Pancreas (tissue), 10 donors: ENCODE measurements around the gene ZAP70. TPM values are rescaled to one million over a fixed set of nuclear protein-coding genes. Genes with fewer than 3 reads are reported as not detected.
A peak's percentile ranks its signal among the peaks of the same experiment; 100 is the strongest.
"Not testable (repeated sequence)": the region's sequence is repeated elsewhere in the genome, so short reads cannot be mapped to it uniquely, and the experiment has no call there.

Experiments used
- ATAC-seq, 4 donors: fragments of 200-7000 bp; cut with Tn5 transposase; one replicate each; pipeline versions ENCODE4 v1.8.0 to v1.9.1; 2020; ENCODE audit warnings: mild to moderate bottlenecking in 4 of 4, moderate library complexity in 4 of 4
- DNase-seq, 6 donors: peaks; one replicate each; pipeline ENCODE4 v3.0.0-alpha.2; 2020
- FAIRE-seq: peaks from 2 replicates; lab custom pipeline; 2012; peaks lifted over from hg19 to GRCh38; lab: Jason Lieb, UNC
- H3K27ac ChIP-seq, 4 donors: fragments of 200-600 bp; sonication (generic); 1 replicate in 3 of 4; 2 replicates in 1 of 4; pipeline versions ENCODE4 v1.5.0 to v1.8.0; 2020
- H3K27me3 ChIP-seq, 4 donors: fragments of 200-600 bp; one replicate each; pipeline ENCODE4 v1.8.0; 2021
- H3K36me3 ChIP-seq, 3 donors: fragments of 200-600 bp; sonication (generic) in 1 of 3; one replicate each; pipeline versions ENCODE4 v1.5.0 to v1.8.0; 2020 to 2021
- H3K4me1 ChIP-seq, 3 donors: fragments of 200-600 bp; one replicate each; pipeline ENCODE4 v1.8.0; 2021
- H3K4me3 ChIP-seq, 4 donors: fragments of 200-600 bp; sonication (generic) in 2 of 4; one replicate each; pipeline versions ENCODE4 v1.5.0 to v1.8.0; 2020 to 2021
- H3K9me3 ChIP-seq, 4 donors: fragments of 200-600 bp; one replicate each; pipeline ENCODE4 v1.8.0; 2021
- CTCF ChIP-seq, 4 donors: fragments of 200-600 bp; sonication (generic) in 3 of 4; IDR thresholded peaks; one replicate each; pipeline versions ENCODE4 v1.5.0 to v1.8.0; 2021; ENCODE audit warnings: antibody characterized with exemption in 4 of 4
- WGBS, 2 donors: extraction: QIAGEN DNeasy Blood & Tissue Kit; methylation state at CpG; one replicate each; pipeline ENCODE4 v1.1.7; 2013; 5-methylcytosine and 5-hydroxymethylcytosine counted together
- intact Hi-C, 3 donors: fragments of 100-400 bp; cut with DNase I; formaldehyde crosslinking; loops; one replicate each; pipeline versions ENCODE4 v1.11.1 to v1.14.2; 2022
- polyA plus RNA-seq, 2 donors: library from polyadenylated mRNA; stranded (reverse); fragments of 200-250 nt; gene quantifications; one replicate each; pipeline ENCODE4 v1.2.3, GENCODE V29; 2013
- total RNA-seq, 6 donors: library from RNA; stranded (reverse); fragmentation: NEBNext Ultra II Directional in 4 of 6; extraction: Animal tissue kit (Norgen Biotek cat#: 25700) in 4 of 6; gene quantifications; one replicate each; pipeline versions ENCODE4 v1.2.1 to v1.2.4, GENCODE V29; 2021 to 2023
- donor health status: healthy with polysubstance abuse.
- donor health status: DM: no; HTN: no; CAD: no; lungs with moderate emphysema.
- donor health status: DM: no; HTN: no; CAD: no.
- donor health status: control.
- donor health status: control.
- donor health status: Bipolar disorder and iron deficiency.
- donor health status: DM: yes; HTN: yes; CAD: no.
- donor health status: DM: no; HTN: no; CAD: no.
- donor health status: DM: no; HTN: no; CAD: no.
- donor health status: DM: yes; HTN: yes; CAD: no.

ZAP70 gene
- total and polyA plus RNA-seq, 8 donors = 0.42 to 2.6 (median 1.3) TPM

- ATAC-seq (no peak), DNase-seq (peak in 1 of 6 donors; percentile 12), FAIRE-seq (no peak)
- Histone ChIP-seq H3K27me3 (no peaks in the 10 kb centered on the region), H3K36me3 (no peaks in the 10 kb centered on the region), H3K27ac (no peak overlapping the region), H3K4me1 (no peaks in the 10 kb centered on the region), H3K4me3 (no peak overlapping the region), H3K9me3 (no peaks in the 10 kb centered on the region)
- WGBS, 2 donors = 85 to 91% methylated on average over 8 of the region's 8 CpGs
- intact Hi-C loops = loop anchor here in 2 of 3 donors (5.0 to 10.0 kb wide), 2 partner anchors 674 to 1644 kb away; no protein-coding TSS in a partner anchor
- no peak for TF ChIP-seq CTCF (IDR thresholded peaks at IDR 0.05)
These were observed 4.8 kb upstream of the ZAP70 start for GRCh38 chr2:97708608-97709007.

GRCh38 chr2:97711394-97711711, 2.0 kb upstream of the ZAP70 start:
- 76 to 82% methylated on average over 6 of the region's 6 CpGs for WGBS, 2 donors
- no peaks in the 10 kb centered on the region for H3K4me1 ChIP-seq
- no peaks in the 10 kb centered on the region for H3K27me3 ChIP-seq
- TF ChIP-seq CTCF (IDR thresholded peaks at IDR 0.05) = no peak
- intact Hi-C loops = no loop called here
- no peak overlapping the region for H3K4me3 ChIP-seq
- no peak for ATAC-seq
- no peak overlapping the region for H3K27ac ChIP-seq
- H3K9me3 ChIP-seq = no peaks in the 10 kb centered on the region
- no peak for FAIRE-seq
- no peak for DNase-seq
- no peaks in the 10 kb centered on the region for H3K36me3 ChIP-seq

- H3K27me3 ChIP-seq, ATAC-seq, H3K9me3 ChIP-seq, H3K4me1 ChIP-seq, FAIRE-seq, intact Hi-C loops, H3K27ac ChIP-seq, H3K4me3 ChIP-seq, H3K36me3 ChIP-seq: not testable (repeated sequence)
- DNase-seq = peak in 1 of 6 donors; percentile 9
- 27% methylated on average over 9 of the region's 9 CpGs for WGBS, 2 donors
These were observed 1.2 kb upstream of the ZAP70 start for GRCh38 chr2:97712175-97712574.

- H3K4me1 ChIP-seq = no peaks in the 10 kb centered on the region
- no peak overlapping the region for H3K27ac ChIP-seq
- ATAC-seq = no peak
- DNase-seq = peak in 2 of 6 donors; percentile 59 to 71
- WGBS, 2 donors = 54 to 63% methylated on average over 11 of the region's 11 CpGs
- H3K27me3 ChIP-seq = no peaks in the 10 kb centered on the region
- H3K4me3 ChIP-seq = no peak overlapping the region
- FAIRE-seq = no peak
- TF ChIP-seq CTCF (IDR thresholded peaks at IDR 0.05) = no peak
- intact Hi-C loops = no loop called here
- no peaks in the 10 kb centered on the region for H3K36me3 ChIP-seq
- no peaks in the 10 kb centered on the region for H3K9me3 ChIP-seq
These were observed 582 bp upstream of the ZAP70 start for GRCh38 chr2:97712693-97713295.

GRCh38 chr2:97714084-97714949, 941 bp downstream of the ZAP70 start:
- no peak for TF ChIP-seq CTCF (IDR thresholded peaks at IDR 0.05)
- no peak for FAIRE-seq
- no peak for DNase-seq
- H3K4me3 ChIP-seq = no peak overlapping the region
- H3K27ac ChIP-seq = no peak overlapping the region
- H3K4me1 ChIP-seq = no peaks in the 10 kb centered on the region
- WGBS, 2 donors = 71 to 81% methylated on average over 17 of the region's 17 CpGs
- no peaks in the 10 kb centered on the region for H3K36me3 ChIP-seq
- H3K27me3 ChIP-seq = no peaks in the 10 kb centered on the region
- no peaks in the 10 kb centered on the region for H3K9me3 ChIP-seq
- intact Hi-C loops = no loop called here
- ATAC-seq = no peak
